Measurements from ENCODE around the gene AMPD2. TPM values are rescaled to one million over a fixed set of nuclear protein-coding genes. Genes with fewer than 3 reads are reported as not detected.

Gene AMPD2
- total and polyA plus RNA-seq, 2 of the 8 experiments (the other 6 are each of a cell fraction or from before 2014, with no cell fraction given): 37.2 to 67.7 TPM

DNA sequence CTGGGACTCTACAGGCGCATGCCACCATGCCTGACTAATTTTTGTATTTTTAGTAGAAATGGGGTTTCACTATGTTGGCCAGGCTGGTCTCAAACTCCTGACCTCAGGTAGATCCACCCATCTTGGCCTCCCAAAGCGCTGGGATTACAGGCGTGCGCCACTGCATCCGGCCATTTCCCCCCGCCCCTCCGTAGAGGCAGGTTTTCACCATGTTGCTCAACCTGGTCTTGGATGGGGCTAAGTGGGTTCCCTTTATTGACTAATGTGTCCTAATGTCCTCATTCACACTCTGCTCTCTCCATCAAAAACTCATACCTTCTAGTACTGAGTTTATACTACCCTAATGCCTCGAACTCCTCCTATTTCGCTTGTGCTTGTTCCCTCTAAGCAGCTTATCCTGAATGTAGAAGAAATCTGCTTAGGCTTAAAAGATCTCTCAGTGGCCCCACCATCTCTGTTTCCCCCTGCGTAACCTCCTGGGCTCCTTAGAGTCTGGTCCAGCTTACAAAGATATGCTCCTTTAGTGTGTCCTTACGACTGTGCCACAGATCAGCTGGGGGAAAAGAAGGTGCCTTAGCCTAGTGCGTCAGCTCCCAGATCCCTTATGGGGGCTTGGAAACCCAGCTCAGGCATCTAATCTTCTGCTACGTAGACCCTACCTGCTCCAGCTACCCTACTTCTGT lies 8.2 kb upstream of the AMPD2 start:
- H3K9me3 ChIP-seq (ENCODE audit: insufficient read depth in 2 of 2, low read depth in 1 of 2, low read length in 1 of 2): no peaks in the 10 kb centered on the region
- WGBS, 2 experiments (ENCODE audit: extremely low coverage in 1 of 2, insufficient coverage in 1 of 2, insufficient read length in 1 of 2, insufficient replicate concordance in 2 of 2, low coverage in 1 of 2, low lambda C conversion rate in 2 of 2, missing lambda C conversion rate in 1 of 2): 92% methylated on average over 13 of the region's 13 CpGs; no CpG with 5 or more reads in 1 of the 2 experiments
- H3K27ac ChIP-seq (ENCODE audit: low read depth, low read length): no peak overlapping the region
- no peak overlapping the region for H3K4ac ChIP-seq (replicated peaks; ENCODE audit: insufficient read length, low read depth, low read length)
- no peaks in the 10 kb centered on the region for H3K4me1 ChIP-seq (replicated peaks in 1 of 4; ENCODE audit: control insufficient read depth in 3 of 4, insufficient read depth in 4 of 4, low read length in 3 of 4)
- H3K4me2 ChIP-seq (ENCODE audit: insufficient read depth in 1 of 2, low read depth in 2 of 2, low read length in 2 of 2): no peak overlapping the region
- no peak overlapping the region for H3K18ac ChIP-seq (ENCODE audit: extremely low read depth, low read length)
- no peaks in the 10 kb centered on the region for H3K23me2 ChIP-seq (ENCODE audit: low read depth, low read length)
- DNase-seq (ENCODE audit: low read depth in 1 of 2, low spot score in 2 of 2): no peak
- ChIA-PET POLR2A (ENCODE audit: partially characterized antibody) (interaction anchor here (1.0 to 1.8 kb wide), 4 partner anchors 9 to 63 kb away, joined by 3 to 6 read pairs (median 6); partner anchors contain the start of genes AMPD2 and GNAI3), CTCF (ENCODE audit: partially characterized antibody) (interaction anchor here (1.0 to 6.8 kb wide), 8 partner anchors 12 to 76 kb away, joined by 3 to 92 read pairs (median 8); partner anchors contain the start of gene GNAI3)
- H3K36me3 ChIP-seq (ENCODE audit: control insufficient read depth in 2 of 4, insufficient read depth in 4 of 4, low read length in 3 of 4): no peaks in the 10 kb centered on the region
- no peak for FAIRE-seq
- H2BK5ac ChIP-seq (ENCODE audit: low read depth, low read length): no peak overlapping the region
- H3K79me1 ChIP-seq (ENCODE audit: low read depth, low read length): no peaks in the 10 kb centered on the region
- H3K79me2 ChIP-seq (ENCODE audit: control insufficient read depth in 1 of 2, insufficient read depth in 2 of 2, low read length in 2 of 2): no peaks in the 10 kb centered on the region
- H2BK12ac ChIP-seq (ENCODE audit: low read depth, low read length): no peak overlapping the region
- H3K56ac ChIP-seq (replicated peaks; ENCODE audit: insufficient read length, low read depth, low read length): no peak overlapping the region
- no peak overlapping the region for H4K5ac ChIP-seq (ENCODE audit: insufficient read length, low read depth, low read length)
- no peak overlapping the region for H4K91ac ChIP-seq (replicated peaks; ENCODE audit: insufficient read length, low read length)
- H2BK120ac ChIP-seq (replicated peaks; ENCODE audit: low read depth, low read length): no peak overlapping the region
- no peak overlapping the region for H3K14ac ChIP-seq (ENCODE audit: insufficient read length)
- no peaks in the 10 kb centered on the region for H4K20me1 ChIP-seq (replicated peaks in 1 of 2; ENCODE audit: control insufficient read depth in 1 of 2, insufficient read depth in 2 of 2, low read length in 2 of 2)
- H4K8ac ChIP-seq (ENCODE audit: extremely low read depth, insufficient read depth, low read length): no peak overlapping the region
- H3K4me3 ChIP-seq (ENCODE audit: extremely low read depth in 1 of 4, insufficient read depth in 2 of 4, low read depth in 3 of 4, low read length in 4 of 4): no peak overlapping the region
- no peak overlapping the region for H2BK20ac ChIP-seq (ENCODE audit: low read length)
- H2AFZ ChIP-seq (ENCODE audit: low read length): no peak overlapping the region
- H3K9ac ChIP-seq (replicated peaks in 1 of 4; ENCODE audit: extremely low read depth in 1 of 4, low read depth in 3 of 4, low read length in 3 of 4): no peak overlapping the region
- no peak overlapping the region for H2AK5ac ChIP-seq (ENCODE audit: low read depth, low read length)
- H3K27me3 ChIP-seq (replicated peaks in 1 of 4; ENCODE audit: control insufficient read depth in 3 of 4, extremely low read depth in 1 of 4, insufficient read depth in 3 of 4, low read length in 3 of 4): no peaks in the 10 kb centered on the region
- H3K23ac ChIP-seq (ENCODE audit: insufficient read length): no peak overlapping the region
- no peak overlapping the region for H2BK15ac ChIP-seq (ENCODE audit: low read length)
- TF ChIP-seq SIRT6 (IDR thresholded peaks at IDR 0.05; ENCODE audit: low read length) (no peak), TAF1 (IDR thresholded peaks at IDR 0.05; ENCODE audit: low read depth, low read length) (no peak), SRF (IDR thresholded peaks at IDR 0.05; ENCODE audit: low read depth, low read length) (no peak), GTF2F1 (IDR thresholded peaks at IDR 0.05; ENCODE audit: borderline replicate concordance, low read depth, low read length) (no peak), HDAC6 (IDR thresholded peaks at IDR 0.05; ENCODE audit: low read depth, low read length) (no peak), RFX5 (IDR thresholded peaks at IDR 0.05; ENCODE audit: borderline replicate concordance, low read depth, low read length) (no peak), USF2 (IDR thresholded peaks at IDR 0.05; ENCODE audit: low read length) (no peak), RNF2 (IDR thresholded peaks at IDR 0.05; ENCODE audit: borderline replicate concordance, low read depth, low read length, missing control alignments, poor library complexity, severe bottlenecking) (no peak), BRCA1 (IDR thresholded peaks at IDR 0.05; ENCODE audit: low read depth, low read length) (no peak), SP4 (IDR thresholded peaks at IDR 0.05; ENCODE audit: low read length) (no peak), BACH1 (IDR thresholded peaks at IDR 0.05; ENCODE audit: low read length) (no peak), HDAC2 (IDR thresholded peaks at IDR 0.05; ENCODE audit: borderline replicate concordance in 1 of 2, low read depth in 2 of 2, low read length in 2 of 2) (no peak)

Measured in H1 (cell line).